WTC11 (cell line): ENCODE results near the gene GUCA2A. TPM values are rescaled to one million over a fixed set of nuclear protein-coding genes. Genes with fewer than 3 reads are reported as not detected.

Source experiments
- ATAC-seq: fragments of 200-7000 bp; cut with Tn5 transposase; 2 replicates; pipeline ENCODE4 v1.10.0; 2021; ENCODE audit warnings: mild to moderate bottlenecking, moderate library complexity
- CTCF ChIA-PET: fragments of 300-600 bp; sonication (Branson Sonifier 250); formaldehyde crosslinking; loops from one replicate; lab custom pipeline; 2021; ENCODE audit warnings: antibody characterized with exemption; lab: Charles Lee
- POLR2A ChIA-PET: fragments of 350-600 bp; sonication (Branson Sonifier 250); formaldehyde crosslinking; loops from one replicate; lab custom pipeline; 2021; ENCODE audit warnings: antibody characterized with exemption; lab: Charles Lee
- DNase-seq: peaks from one replicate; pipeline ENCODE4 v3.0.0; 2021; ENCODE audit warnings: low spot score
- H3K27ac Mint-ChIP-seq: 2 replicates; pipeline ENCODE4 v1.8.0; 2021; ENCODE audit warnings: mixed read lengths
- H3K27me3 Mint-ChIP-seq: 2 replicates; pipeline ENCODE4 v1.8.0; 2021; ENCODE audit warnings: low read depth, mild to moderate bottlenecking, moderate library complexity, mixed read lengths
- H3K36me3 Mint-ChIP-seq: 2 replicates; pipeline ENCODE4 v1.8.0; 2021; ENCODE audit warnings: mixed read lengths
- H3K4me1 Mint-ChIP-seq: 2 replicates; pipeline ENCODE4 v1.8.0; 2022; ENCODE audit warnings: mixed read lengths
- H3K4me3 Mint-ChIP-seq: 2 replicates; pipeline ENCODE4 v1.8.0; 2021; ENCODE audit warnings: mild to moderate bottlenecking, moderate library complexity, mixed read lengths
- H3K9me3 Mint-ChIP-seq: 2 replicates; pipeline ENCODE4 v1.8.0; 2021; ENCODE audit warnings: mixed read lengths
- AR ChIP-seq: fragments of 250-450 bp; sonication (Bioruptor Pico); IDR thresholded peaks from 2 replicates; pipeline ENCODE4 v1.9.0; 2021; ENCODE audit warnings: mild to moderate bottlenecking
- ATF6 ChIP-seq: sonication (generic); formaldehyde crosslinking; IDR thresholded peaks from 2 replicates; pipeline ENCODE4 v1.8.1; 2023; ENCODE audit warnings: mild to moderate bottlenecking, missing genetic modification reagents
- CBFB ChIP-seq: sonication (generic); formaldehyde crosslinking; IDR thresholded peaks from 2 replicates; pipeline ENCODE4 v1.8.1; 2022; ENCODE audit warnings: mild to moderate bottlenecking, low read depth, missing genetic modification reagents
- CDX4 ChIP-seq: fragments of 250-450 bp; sonication (Bioruptor Pico); IDR thresholded peaks from 2 replicates; pipeline ENCODE4 v1.9.0; 2021; ENCODE audit warnings: moderate library complexity, mild to moderate bottlenecking, inconsistent platforms, borderline replicate concordance
- CTCF ChIP-seq: fragments of 200-600 bp; IDR thresholded peaks from 2 replicates; pipeline ENCODE4 v1.8.0; 2022; ENCODE audit warnings: antibody characterized with exemption
- EMX1 ChIP-seq: fragments of 250-450 bp; sonication (Bioruptor Pico); IDR thresholded peaks from 2 replicates; pipeline ENCODE4 v1.8.0; 2021; ENCODE audit warnings: mild to moderate bottlenecking
- ESRRA ChIP-seq: sonication (generic); formaldehyde crosslinking; IDR thresholded peaks from 2 replicates; pipeline ENCODE4 v1.8.1; 2022; ENCODE audit warnings: mild to moderate bottlenecking, missing genetic modification reagents, borderline replicate concordance
- ETV6 ChIP-seq: sonication (generic); formaldehyde crosslinking; IDR thresholded peaks from 2 replicates; pipeline ENCODE4 v1.8.1; 2022; ENCODE audit warnings: mild to moderate bottlenecking, missing genetic modification reagents
- FOXJ3 ChIP-seq: sonication (generic); formaldehyde crosslinking; IDR thresholded peaks from 2 replicates; pipeline ENCODE4 v1.9.0; 2021; ENCODE audit warnings: missing genetic modification reagents, mild to moderate bottlenecking, borderline replicate concordance
- FOXK1 ChIP-seq: sonication (generic); formaldehyde crosslinking; IDR thresholded peaks from 2 replicates; pipeline ENCODE4 v1.8.0; 2022; ENCODE audit warnings: mild to moderate bottlenecking, moderate library complexity, missing genetic modification reagents
- FOXP1 ChIP-seq: sonication (generic); formaldehyde crosslinking; IDR thresholded peaks from 2 replicates; pipeline ENCODE4 v1.8.0; 2022; ENCODE audit warnings: missing genetic modification reagents, mild to moderate bottlenecking, moderate library complexity, borderline replicate concordance
- IRF1 ChIP-seq: sonication (generic); formaldehyde crosslinking; IDR thresholded peaks from 2 replicates; pipeline ENCODE4 v1.8.0; 2023; ENCODE audit warnings: missing genetic modification reagents
- MLX ChIP-seq: sonication (generic); formaldehyde crosslinking; IDR thresholded peaks from 2 replicates; pipeline ENCODE4 v1.8.1; 2023; ENCODE audit warnings: mild to moderate bottlenecking, missing genetic modification reagents, moderate library complexity
- MXD4 ChIP-seq: fragments of 250-450 bp; sonication (Bioruptor Pico); IDR thresholded peaks from 2 replicates; pipeline ENCODE4 v1.8.0; 2021; ENCODE audit warnings: mild to moderate bottlenecking, moderate library complexity, borderline replicate concordance
- RORB ChIP-seq: fragments of 250-450 bp; sonication (Bioruptor Pico); IDR thresholded peaks from 2 replicates; pipeline ENCODE4 v1.9.0; 2021; ENCODE audit warnings: mild to moderate bottlenecking
- SMAD3 ChIP-seq: sonication (generic); formaldehyde crosslinking; IDR thresholded peaks from 2 replicates; pipeline ENCODE4 v1.8.0; 2022; ENCODE audit warnings: missing genetic modification reagents, mild to moderate bottlenecking, borderline replicate concordance
- SMAD4 ChIP-seq: sonication (generic); formaldehyde crosslinking; IDR thresholded peaks from 2 replicates; pipeline ENCODE4 v1.8.0; 2022; ENCODE audit warnings: mild to moderate bottlenecking, missing genetic modification reagents
- SP1 ChIP-seq: sonication (generic); formaldehyde crosslinking; conservative IDR thresholded peaks from 2 replicates; pipeline ENCODE4 v1.8.1; 2022; ENCODE audit warnings: missing genetic modification reagents
- TP53 ChIP-seq: sonication (generic); formaldehyde crosslinking; IDR thresholded peaks from 2 replicates; pipeline ENCODE4 v1.8.1; 2023; ENCODE audit warnings: mild to moderate bottlenecking, missing genetic modification reagents
- ZBTB21 ChIP-seq: sonication (generic); formaldehyde crosslinking; IDR thresholded peaks from 2 replicates; pipeline ENCODE4 v1.8.1; 2023; ENCODE audit warnings: mild to moderate bottlenecking, missing genetic modification reagents, borderline replicate concordance
- ZNF232 ChIP-seq: sonication (generic); formaldehyde crosslinking; IDR thresholded peaks from 2 replicates; pipeline ENCODE4 v1.8.0; 2022; ENCODE audit warnings: mild to moderate bottlenecking, missing genetic modification reagents
- ZNF396 ChIP-seq: fragments of 250-450 bp; sonication (Bioruptor Pico); IDR thresholded peaks from 2 replicates; pipeline ENCODE4 v1.8.0; 2021; ENCODE audit warnings: mild to moderate bottlenecking, moderate library complexity, borderline replicate concordance
- total RNA-seq: library from RNA; stranded (reverse); gene quantifications from 3 replicates; pipeline ENCODE4 v1.2.3, GENCODE V29; 2021

The GUCA2A gene
- total RNA-seq, 1 experiment from 2014 or later: not detected

- no peak for TF ChIP-seq AR (CRISPR knock-in tag)
These were observed 15.4 kb upstream of the GUCA2A start (continued) for GRCh38 chr1:42179900-42180329.

- ChIA-PET POLR2A (no interaction called here), CTCF (no interaction called here)
- peaks cover 9% of the 10 kb centered on the region; the same call in 1 of the 2 replicates for H3K36me3 Mint-ChIP-seq
- no peak overlapping the region for H3K27ac Mint-ChIP-seq
- no peaks in the 10 kb centered on the region for H3K27me3 Mint-ChIP-seq
- ATAC-seq (no peak), DNase-seq (no peak)
- TF ChIP-seq CBFB (no peak), CDX4 (no peak), IRF1 (CRISPR knock-in tag) (no peak), AR (CRISPR knock-in tag) (no peak), FOXP1 (CRISPR knock-in tag) (no peak)
- no peaks in the 10 kb centered on the region for H3K9me3 Mint-ChIP-seq
- H3K4me3 Mint-ChIP-seq: no peak overlapping the region
- H3K4me1 Mint-ChIP-seq: peaks cover 10% of the 10 kb centered on the region
These were observed 14.7 kb upstream of the GUCA2A start for GRCh38 chr1:42179275-42179674.

- ATAC-seq (no peak), DNase-seq (no peak)
- peaks cover 9% of the 10 kb centered on the region; the same call in 1 of the 2 replicates for H3K36me3 Mint-ChIP-seq
- ChIA-PET CTCF (no interaction called here), POLR2A (no interaction called here)
- H3K27me3 Mint-ChIP-seq: no peaks in the 10 kb centered on the region
- H3K4me1 Mint-ChIP-seq: peaks cover 7% of the 10 kb centered on the region
- H3K27ac Mint-ChIP-seq: no peak overlapping the region; the same call in 1 of the 2 replicates
- H3K4me3 Mint-ChIP-seq: no peak overlapping the region
- no peaks in the 10 kb centered on the region for H3K9me3 Mint-ChIP-seq
- TF ChIP-seq ZBTB21 (CRISPR knock-in tag): no peak
- TF ChIP-seq SMAD4 (CRISPR knock-in tag): no peak
- no peak for TF ChIP-seq FOXJ3 (CRISPR knock-in tag)
- TF ChIP-seq TP53: no peak
- TF ChIP-seq SMAD3: no peak
- TF ChIP-seq FOXP1 (CRISPR knock-in tag): no peak
- TF ChIP-seq ATF6 (CRISPR knock-in tag): no peak
- no peak for TF ChIP-seq CTCF
- TF ChIP-seq RORB (CRISPR knock-in tag): no peak
- TF ChIP-seq FOXK1 (CRISPR knock-in tag): no peak
- TF ChIP-seq ETV6 (CRISPR knock-in tag): no peak
- TF ChIP-seq ZNF232: no peak
- no peak for TF ChIP-seq EMX1 (CRISPR knock-in tag)
- no peak for TF ChIP-seq SP1 (CRISPR knock-in tag)
- TF ChIP-seq CBFB: no peak
- TF ChIP-seq ESRRA: no peak
- TF ChIP-seq ZNF396 (CRISPR knock-in tag): no peak
- TF ChIP-seq MXD4 (CRISPR knock-in tag): no peak
- no peak for TF ChIP-seq MLX (CRISPR knock-in tag)
These were observed 13.7 kb upstream of the GUCA2A start for GRCh38 chr1:42178249-42178648.
